GM12878 (cell line): ENCODE data around the gene SEMA3G. TPM values are rescaled to one million over a fixed set of nuclear protein-coding genes. Genes with fewer than 3 reads are reported as not detected.

ENCODE experiments used
- ATAC-seq: fragments of 200-7000 bp; cut with Tn5 transposase; 3 replicates; pipeline ENCODE4 v1.9.1; 2020; ENCODE audit warnings: mild to moderate bottlenecking, moderate library complexity
- BruUV-seq: library from RNA; stranded (reverse); fragments of 400-500 nt; replicated peaks from 2 replicates; lab custom pipeline; 2021; lab: Mats Ljungman, UMichigan
- CTCF ChIA-PET: fragments of 300-600 bp; sonication (Branson Sonifier 250); formaldehyde crosslinking; extraction: SDS; loops from one replicate; lab custom pipeline; 2021; ENCODE audit warnings: inconsistent platforms; lab: Yijun Ruan, JAX
- POLR2A ChIA-PET: fragments of 350-600 bp; formaldehyde crosslinking; extraction: SDS; loops from one replicate; lab custom pipeline; 2021; ENCODE audit warnings: inconsistent platforms; lab: Charles Lee
- RAD21 ChIA-PET: fragments of 300-600 bp; sonication (Branson Sonifier 250); formaldehyde crosslinking; loops from one replicate; lab custom pipeline; 2023; ENCODE audit warnings: antibody characterized with exemption; ENCODE audit not compliant: unreplicated experiment; lab: Charles Lee
- SMC1A ChIA-PET: fragments of 300-600 bp; sonication (Branson Sonifier 250); formaldehyde crosslinking; loops from one replicate; lab custom pipeline; 2023; ENCODE audit not compliant: unreplicated experiment, uncharacterized antibody; lab: Charles Lee
- DNase-seq: peaks from one replicate; pipeline ENCODE4 v3.0.0-alpha.2; 2011; ENCODE audit warnings: low read depth, low spot score
- FAIRE-seq: peaks from 3 replicates; lab custom pipeline; 2011; peaks lifted over from hg19 to GRCh38; lab: Jason Lieb, UNC
- H2AFZ ChIP-seq: 2 replicates; pipeline ENCODE4 v1.6.0; 2011; ENCODE audit warnings: low read depth, low read length, control low read depth; ENCODE audit not compliant: control insufficient read depth
- H3K27ac ChIP-seq: 2 replicates; pipeline ENCODE4 v1.5.1; 2011; ENCODE audit warnings: control low read depth; ENCODE audit not compliant: control insufficient read depth, insufficient read depth
- H3K27me3 ChIP-seq, 2 experiments: replicated peaks in 1 of 2; 2 replicates each; pipeline versions ENCODE4 v1.6.0 to v1.6.1; 2011; ENCODE audit warnings: low read length in 1 of 2; ENCODE audit not compliant: control insufficient read depth in 2 of 2, insufficient read depth in 2 of 2
- H3K36me3 ChIP-seq, 2 experiments: 2 replicates each; pipeline ENCODE4 v1.5.1; 2011; ENCODE audit warnings: low read length in 1 of 2; ENCODE audit not compliant: control insufficient read depth in 2 of 2, insufficient read depth in 2 of 2
- H3K4me1 ChIP-seq: 2 replicates; pipeline ENCODE4 v1.6.1; 2011; ENCODE audit warnings: mild to moderate bottlenecking, low read length, moderate library complexity, mixed read lengths; ENCODE audit not compliant: control insufficient read depth, insufficient read depth
- H3K4me2 ChIP-seq: 2 replicates; pipeline ENCODE4 v1.6.0; 2011; ENCODE audit warnings: control low read depth; ENCODE audit not compliant: control insufficient read depth, insufficient read depth
- H3K4me3 ChIP-seq: fragments of 200-600 bp; sonication (generic); 2 replicates; pipeline ENCODE4 v1.5.1; 2016
- H3K79me2 ChIP-seq: 2 replicates; pipeline ENCODE4 v1.6.0; 2011; ENCODE audit warnings: low read length; ENCODE audit not compliant: control insufficient read depth, insufficient read depth
- H3K9ac ChIP-seq: 2 replicates; pipeline ENCODE4 v1.8.0; 2011; ENCODE audit warnings: low read length, control low read depth, mixed read lengths; ENCODE audit not compliant: control insufficient read depth, insufficient read depth
- H3K9me3 ChIP-seq: replicated peaks from 3 replicates; pipeline ENCODE4 v1.5.1; 2011; ENCODE audit warnings: mild to moderate bottlenecking, low read length; ENCODE audit not compliant: control insufficient read depth, insufficient read depth
- H4K20me1 ChIP-seq: 2 replicates; pipeline ENCODE4 v1.6.0; 2011; ENCODE audit not compliant: control insufficient read depth, insufficient read depth
- E2F8 ChIP-seq: fragments of 450-650 bp; IDR thresholded peaks from 2 replicates; pipeline ENCODE4 v1.6.1; 2018; ENCODE audit warnings: mild to moderate bottlenecking, low read depth, moderate library complexity; ENCODE audit not compliant: partially characterized antibody
- HDGF ChIP-seq: fragments of 450-650 bp; IDR thresholded peaks from 2 replicates; pipeline ENCODE4 v1.6.1; 2016; ENCODE audit warnings: antibody characterized with exemption
- KDM1A ChIP-seq: fragments of 200-600 bp; sonication (generic); IDR thresholded peaks from 2 replicates; pipeline ENCODE4 v1.6.1; 2016; ENCODE audit warnings: borderline replicate concordance
- MYB ChIP-seq: fragments of 150-350 bp; IDR thresholded peaks from 2 replicates; pipeline ENCODE4 v1.6.1; 2014; ENCODE audit warnings: mild to moderate bottlenecking, low read depth, low read length, borderline replicate concordance
- NRF1 ChIP-seq: conservative IDR thresholded peaks from 2 replicates; pipeline ENCODE4 v1.6.1; 2011; ENCODE audit warnings: mild to moderate bottlenecking, low read depth, low read length, improper control_type of control experiment
- SMAD5 ChIP-seq: IDR thresholded peaks from 2 replicates; pipeline ENCODE4 v1.6.1; 2016; ENCODE audit warnings: antibody characterized with exemption, low read depth
- SREBF1 ChIP-seq: IDR thresholded peaks from 2 replicates; pipeline ENCODE4 v1.6.1; 2012; ENCODE audit warnings: mild to moderate bottlenecking, low read length
- WRNIP1 ChIP-seq: IDR thresholded peaks from 2 replicates; pipeline ENCODE4 v1.6.1; 2011; ENCODE audit warnings: low read depth, low read length, improper control_type of control experiment, borderline replicate concordance
- WGBS: methylation state at CpG from one replicate; pipeline ENCODE4 v1.1.6; 2016; ENCODE audit warnings: low lambda C conversion rate; ENCODE audit not compliant: insufficient replicate concordance, insufficient coverage; ENCODE audit errors: missing lambda C conversion rate; 5-methylcytosine and 5-hydroxymethylcytosine counted together
- in situ Hi-C: fragments of 300-500 bp; cut with MboI; formaldehyde crosslinking; loops from 9 replicates; pipeline ENCODE4 v1.14.3; 2018; ENCODE audit warnings: mixed read lengths
- intact Hi-C: fragments of 100-400 bp; cut with micrococcal nuclease; formaldehyde crosslinking; loops from one replicate; pipeline ENCODE4 v1.14.2; 2022; ENCODE audit not compliant: unreplicated experiment
- polyA plus RNA-seq, 11 experiments: library from polyadenylated mRNA; depleted of rRNA in 4 of 11; unstranded in 6 of 11; stranded (reverse) in 5 of 11; fragments of >200 nt; fragmentation: Nextera tagmentation in 4 of 11; fragmentation: Illumina TruSeq in 1 of 11; extraction: Ambion mirVana in 4 of 11; extraction: Trizol in 1 of 11; gene quantifications; 1 replicate in 1 of 11; 2 replicates in 10 of 11; pipeline versions ENCODE4 v1.2.1 to v1.2.3, GENCODE V29; 2011 to 2016; ENCODE audit warnings: inconsistent platforms in 2 of 11, missing spikeins in 2 of 11, low read depth in 1 of 11
- total RNA-seq, 4 experiments: library from RNA; depleted of rRNA in 3 of 4; stranded (reverse); fragments of >200 nt in 3 of 4; fragmentation: Illumina TruSeq in 1 of 4; extraction: Trizol in 1 of 4; gene quantifications; 2 replicates each; pipeline versions ENCODE4 v1.2.1 to v1.2.3, GENCODE V29; 2013 to 2021

Gene SEMA3G
- total and polyA plus RNA-seq, 10 of the 15 experiments (the other 5 are each of a cell fraction or from before 2014, with no cell fraction given), result 0.03 to 0.04 TPM; not detected in 8

- no peak overlapping the region for H3K4me2 ChIP-seq
- H3K9ac ChIP-seq, result no peak overlapping the region
- FAIRE-seq, result no peak
- intact Hi-C loops, result no loop called here
- ATAC-seq, result no peak
- in situ Hi-C loops, result no loop called here
- H4K20me1 ChIP-seq, result no peaks in the 10 kb centered on the region
- H3K27me3 ChIP-seq, result no peaks in the 10 kb centered on the region
- WGBS, result 43% methylated on average over 8 of the region's 8 CpGs
- no peak overlapping the region for H3K4me3 ChIP-seq
- no peaks in the 10 kb centered on the region for H3K79me2 ChIP-seq
- no peaks in the 10 kb centered on the region for H3K4me1 ChIP-seq
- CTCF ChIA-PET, result interaction anchor here (1.0 kb wide), 1 partner anchor 104 kb away, joined by 4 read pairs; no protein-coding TSS in a partner anchor
- RAD21 ChIA-PET, result no interaction called here
- no peak overlapping the region for H2AFZ ChIP-seq
- H3K27ac ChIP-seq, result no peak overlapping the region
- SMC1A ChIA-PET, result no interaction called here
- H3K36me3 ChIP-seq, result no peaks in the 10 kb centered on the region
- POLR2A ChIA-PET, result no interaction called here
- H3K9me3 ChIP-seq, result no peaks in the 10 kb centered on the region
- TF ChIP-seq KDM1A, result no peak
- DNase-seq, result no peak
- no TSS peak for BruUV-seq
These were observed 1.7 kb downstream of the SEMA3G start for GRCh38 chr3:52443268-52443610.

- Histone ChIP-seq H3K27ac (no peak overlapping the region), H3K4me1 (no peaks in the 10 kb centered on the region), H3K9me3 (no peaks in the 10 kb centered on the region), H3K27me3 (no peaks in the 10 kb centered on the region), H3K36me3 (no peaks in the 10 kb centered on the region), H3K79me2 (no peaks in the 10 kb centered on the region), H3K4me3 (no peak overlapping the region), H3K9ac (no peak overlapping the region), H2AFZ (no peak overlapping the region), H3K4me2 (no peak overlapping the region), H4K20me1 (no peaks in the 10 kb centered on the region)
- ChIA-PET CTCF (no interaction called here), POLR2A (no interaction called here), RAD21 (no interaction called here), SMC1A (no interaction called here)
- intact Hi-C loops (no loop called here), in situ Hi-C loops (no loop called here)
- no peak for DNase-seq
- no TSS peak for BruUV-seq
- no peak for ATAC-seq
- FAIRE-seq, result no peak
- WGBS, result 49% methylated on average over 15 of the region's 16 CpGs
- no peak for TF ChIP-seq WRNIP1
- no peak for TF ChIP-seq HDGF
- TF ChIP-seq SMAD5, result no peak
- TF ChIP-seq NRF1, result no peak
- no peak for TF ChIP-seq SREBF1
- TF ChIP-seq E2F8, result no peak
- no peak for TF ChIP-seq MYB
These were observed 2.3 kb downstream of the SEMA3G start for GRCh38 chr3:52442409-52443267.
